HEK293 (cell line): ENCODE data around the gene CDK8.

Experiments
- KLF1 ChIP-seq: fragments of 450-650 bp; formaldehyde crosslinking; IDR thresholded peaks from 2 replicates; pipeline ENCODE4 v1.5.1; 2016; ENCODE audit warnings: missing biosample characterization, missing genetic modification characterization
- KLF16 ChIP-seq: fragments of 450-650 bp; formaldehyde crosslinking; IDR thresholded peaks from 2 replicates; pipeline ENCODE4 v1.5.1; 2017; ENCODE audit warnings: missing biosample characterization, missing genetic modification characterization
- TSHZ1 ChIP-seq: fragments of 450-650 bp; formaldehyde crosslinking; IDR thresholded peaks from 2 replicates; pipeline ENCODE4 v1.5.1; 2016; ENCODE audit warnings: missing biosample characterization, missing genetic modification characterization, borderline replicate concordance
- ZNF140 ChIP-seq: fragments of 450-650 bp; formaldehyde crosslinking; IDR thresholded peaks from 2 replicates; pipeline ENCODE4 v1.5.1; 2016; ENCODE audit warnings: missing biosample characterization, missing genetic modification characterization
- ZNF274 ChIP-seq, 2 experiments: fragments of 200-500 bp in 1 of 2; fragments of 450-650 bp in 1 of 2; sonication (Bioruptor generic) in 1 of 2; formaldehyde crosslinking in 1 of 2; IDR thresholded peaks; 2 replicates each; pipeline versions ENCODE4 v1.5.1 to v1.6.1; 2014 to 2016; ENCODE audit warnings: borderline replicate concordance in 1 of 2, inconsistent platforms in 1 of 2, low read length in 1 of 2, missing biosample characterization in 1 of 2, missing genetic modification characterization in 1 of 2
- ZNF280D ChIP-seq: fragments of 450-650 bp; formaldehyde crosslinking; IDR thresholded peaks from 2 replicates; pipeline ENCODE4 v1.5.1; 2016; ENCODE audit warnings: missing biosample characterization, missing genetic modification characterization
- ZNF350 ChIP-seq: fragments of 450-650 bp; formaldehyde crosslinking; IDR thresholded peaks from 2 replicates; pipeline ENCODE4 v1.5.0; 2017; ENCODE audit warnings: missing biosample characterization, mild to moderate bottlenecking, missing genetic modification characterization
- ZNF555 ChIP-seq: fragments of 450-650 bp; formaldehyde crosslinking; conservative IDR thresholded peaks from 2 replicates; pipeline ENCODE4 v1.5.1; 2017; ENCODE audit warnings: missing biosample characterization, mild to moderate bottlenecking, missing genetic modification characterization, inconsistent platforms
- ZNF558 ChIP-seq: fragments of 450-650 bp; formaldehyde crosslinking; IDR thresholded peaks from 2 replicates; pipeline ENCODE4 v1.5.1; 2016; ENCODE audit warnings: missing biosample characterization, missing genetic modification characterization
- ZNF610 ChIP-seq: fragments of 450-650 bp; formaldehyde crosslinking; IDR thresholded peaks from 2 replicates; pipeline ENCODE4 v1.5.1; 2016; ENCODE audit warnings: missing biosample characterization, missing genetic modification characterization, borderline replicate concordance
- ZNF76 ChIP-seq: fragments of 450-650 bp; formaldehyde crosslinking; IDR thresholded peaks from 2 replicates; pipeline ENCODE4; 2016; ENCODE audit warnings: low read depth, missing biosample characterization, missing genetic modification characterization, borderline replicate concordance
- ZSCAN4 ChIP-seq: fragments of 450-650 bp; formaldehyde crosslinking; IDR thresholded peaks from 2 replicates; pipeline ENCODE4 v1.5.1; 2017; ENCODE audit warnings: missing biosample characterization, missing genetic modification characterization
- TF ChIP-seq, protein P1 (sequence below): fragments of 450-650 bp; formaldehyde crosslinking; IDR thresholded peaks from 2 replicates; pipeline ENCODE4 v1.5.1; 2016; ENCODE audit warnings: missing biosample characterization, missing genetic modification characterization

DNA sequence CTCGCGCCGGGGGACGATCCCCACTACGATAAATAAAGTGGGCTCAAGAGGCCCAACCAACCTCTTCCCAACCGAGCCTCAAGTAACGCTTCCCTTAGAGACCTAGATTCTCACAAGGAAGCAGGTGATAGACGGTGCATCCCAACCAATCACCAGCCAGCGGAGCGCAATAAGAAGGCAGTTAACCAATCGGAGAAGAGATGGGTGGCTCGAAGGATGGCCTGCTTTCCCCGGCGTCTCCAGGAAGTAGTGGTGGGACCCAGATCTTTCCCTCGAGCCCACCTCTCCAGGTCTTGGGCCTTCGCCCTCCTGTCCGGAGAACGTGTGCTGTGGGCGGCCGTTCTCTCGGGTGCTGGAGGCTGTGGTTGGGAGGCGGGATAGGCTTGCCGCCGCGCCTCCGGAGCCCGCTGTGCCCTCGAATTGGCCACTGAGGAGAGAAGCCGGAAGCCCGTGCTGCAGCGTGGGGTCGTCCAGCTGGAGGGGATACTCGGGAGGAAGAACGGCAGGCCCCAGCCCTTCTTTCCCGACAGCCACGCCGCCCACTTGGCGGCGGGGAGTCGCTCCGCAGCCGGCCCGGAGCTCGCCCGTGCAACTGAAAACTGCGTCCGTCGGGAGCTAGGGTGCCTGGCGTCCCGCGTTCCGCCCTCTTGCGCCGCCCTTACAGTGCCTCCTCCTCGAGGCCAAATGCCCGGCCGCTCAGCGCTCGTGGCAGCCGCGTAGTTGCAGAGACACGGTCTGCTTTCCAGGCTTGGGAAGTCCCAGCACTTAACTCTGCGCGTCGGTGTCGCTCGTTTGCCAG, 32.0 kb upstream of the CDK8 start, which contains the start of gene RNF6:
- TF ChIP-seq, protein P1, sequence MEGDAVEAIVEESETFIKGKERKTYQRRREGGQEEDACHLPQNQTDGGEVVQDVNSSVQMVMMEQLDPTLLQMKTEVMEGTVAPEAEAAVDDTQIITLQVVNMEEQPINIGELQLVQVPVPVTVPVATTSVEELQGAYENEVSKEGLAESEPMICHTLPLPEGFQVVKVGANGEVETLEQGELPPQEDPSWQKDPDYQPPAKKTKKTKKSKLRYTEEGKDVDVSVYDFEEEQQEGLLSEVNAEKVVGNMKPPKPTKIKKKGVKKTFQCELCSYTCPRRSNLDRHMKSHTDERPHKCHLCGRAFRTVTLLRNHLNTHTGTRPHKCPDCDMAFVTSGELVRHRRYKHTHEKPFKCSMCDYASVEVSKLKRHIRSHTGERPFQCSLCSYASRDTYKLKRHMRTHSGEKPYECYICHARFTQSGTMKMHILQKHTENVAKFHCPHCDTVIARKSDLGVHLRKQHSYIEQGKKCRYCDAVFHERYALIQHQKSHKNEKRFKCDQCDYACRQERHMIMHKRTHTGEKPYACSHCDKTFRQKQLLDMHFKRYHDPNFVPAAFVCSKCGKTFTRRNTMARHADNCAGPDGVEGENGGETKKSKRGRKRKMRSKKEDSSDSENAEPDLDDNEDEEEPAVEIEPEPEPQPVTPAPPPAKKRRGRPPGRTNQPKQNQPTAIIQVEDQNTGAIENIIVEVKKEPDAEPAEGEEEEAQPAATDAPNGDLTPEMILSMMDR, result peak; percentile 74
- peak; percentile 69 for TF ChIP-seq ZNF610 (tag by site-specific recombination)
- no peak for TF ChIP-seq ZNF280D (tag by site-specific recombination)
- no peak for TF ChIP-seq ZNF555 (tag by site-specific recombination)
- no peak for TF ChIP-seq ZNF274 (IDR thresholded peaks at IDR 0.05; ENCODE audit: low read length)
- no peak for TF ChIP-seq ZNF274 (tag by site-specific recombination; IDR thresholded peaks at IDR 0.05; ENCODE audit: borderline replicate concordance)
- no peak for TF ChIP-seq ZNF140 (tag by site-specific recombination)
- TF ChIP-seq KLF1 (tag by site-specific recombination), result no peak; the same call in 1 of the 2 replicates
- peak; percentile 89; the same call in 1 of the 2 replicates for TF ChIP-seq ZNF76
- no peak for TF ChIP-seq ZSCAN4 (tag by site-specific recombination)
- TF ChIP-seq KLF16 (tag by site-specific recombination), result peak; percentile 88
- TF ChIP-seq ZNF558, result no peak
- no peak for TF ChIP-seq ZNF350 (tag by site-specific recombination)
- TF ChIP-seq TSHZ1, result no peak
